Measurements from ENCODE around the gene PRR7. TPM values are rescaled to one million over a fixed set of nuclear protein-coding genes. Genes with fewer than 3 reads are reported as not detected.

The PRR7 gene
- total RNA-seq, 4 donors from 2014 or later, result 1.4 to 4.7 (median 4.2) TPM

DNA sequence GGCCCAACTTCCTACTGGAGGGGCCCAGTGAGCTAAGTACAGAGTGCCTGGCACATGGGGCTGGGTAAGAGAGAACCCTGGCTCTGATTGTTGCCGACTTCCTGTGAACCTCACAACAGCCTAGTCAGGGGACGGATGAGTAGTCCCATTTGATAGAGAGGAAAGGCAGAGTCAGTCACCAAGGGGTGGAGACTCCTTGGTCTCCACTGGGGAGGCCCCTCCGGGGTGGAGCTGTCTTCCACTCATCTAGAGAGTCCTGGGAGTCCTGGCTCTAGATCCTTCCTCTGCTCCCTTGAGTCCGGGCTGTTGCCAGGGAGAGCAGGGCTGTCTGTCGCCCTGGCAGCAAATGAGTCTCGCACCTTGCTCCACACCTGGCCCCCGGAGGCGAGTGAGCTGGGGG is 12.2 kb upstream of the PRR7 start:
- no peak overlapping the region for H3K27ac ChIP-seq
- no peaks in the 10 kb centered on the region for H3K9me3 ChIP-seq
- no peaks in the 10 kb centered on the region for H3K27me3 ChIP-seq
- no peak overlapping the region for H3K4me3 ChIP-seq (replicated peaks in 1 of 3)
- intact Hi-C loops (cut with DNase I), result no loop called here
- TF ChIP-seq, protein P1, sequence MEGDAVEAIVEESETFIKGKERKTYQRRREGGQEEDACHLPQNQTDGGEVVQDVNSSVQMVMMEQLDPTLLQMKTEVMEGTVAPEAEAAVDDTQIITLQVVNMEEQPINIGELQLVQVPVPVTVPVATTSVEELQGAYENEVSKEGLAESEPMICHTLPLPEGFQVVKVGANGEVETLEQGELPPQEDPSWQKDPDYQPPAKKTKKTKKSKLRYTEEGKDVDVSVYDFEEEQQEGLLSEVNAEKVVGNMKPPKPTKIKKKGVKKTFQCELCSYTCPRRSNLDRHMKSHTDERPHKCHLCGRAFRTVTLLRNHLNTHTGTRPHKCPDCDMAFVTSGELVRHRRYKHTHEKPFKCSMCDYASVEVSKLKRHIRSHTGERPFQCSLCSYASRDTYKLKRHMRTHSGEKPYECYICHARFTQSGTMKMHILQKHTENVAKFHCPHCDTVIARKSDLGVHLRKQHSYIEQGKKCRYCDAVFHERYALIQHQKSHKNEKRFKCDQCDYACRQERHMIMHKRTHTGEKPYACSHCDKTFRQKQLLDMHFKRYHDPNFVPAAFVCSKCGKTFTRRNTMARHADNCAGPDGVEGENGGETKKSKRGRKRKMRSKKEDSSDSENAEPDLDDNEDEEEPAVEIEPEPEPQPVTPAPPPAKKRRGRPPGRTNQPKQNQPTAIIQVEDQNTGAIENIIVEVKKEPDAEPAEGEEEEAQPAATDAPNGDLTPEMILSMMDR (IDR thresholded peaks at IDR 0.05), result no peak
- no peak for TF ChIP-seq POLR2A (IDR thresholded peaks at IDR 0.05)
- no peaks in the 10 kb centered on the region for H3K4me1 ChIP-seq
- peaks cover 46 to 55% of the 10 kb centered on the region in 2 donors for H3K36me3 ChIP-seq
- 91 to 95% methylated on average over 3 to 8 of the region's 8 CpGs for WGBS, 2 donors
- DNase-seq, result no peak

DNA sequence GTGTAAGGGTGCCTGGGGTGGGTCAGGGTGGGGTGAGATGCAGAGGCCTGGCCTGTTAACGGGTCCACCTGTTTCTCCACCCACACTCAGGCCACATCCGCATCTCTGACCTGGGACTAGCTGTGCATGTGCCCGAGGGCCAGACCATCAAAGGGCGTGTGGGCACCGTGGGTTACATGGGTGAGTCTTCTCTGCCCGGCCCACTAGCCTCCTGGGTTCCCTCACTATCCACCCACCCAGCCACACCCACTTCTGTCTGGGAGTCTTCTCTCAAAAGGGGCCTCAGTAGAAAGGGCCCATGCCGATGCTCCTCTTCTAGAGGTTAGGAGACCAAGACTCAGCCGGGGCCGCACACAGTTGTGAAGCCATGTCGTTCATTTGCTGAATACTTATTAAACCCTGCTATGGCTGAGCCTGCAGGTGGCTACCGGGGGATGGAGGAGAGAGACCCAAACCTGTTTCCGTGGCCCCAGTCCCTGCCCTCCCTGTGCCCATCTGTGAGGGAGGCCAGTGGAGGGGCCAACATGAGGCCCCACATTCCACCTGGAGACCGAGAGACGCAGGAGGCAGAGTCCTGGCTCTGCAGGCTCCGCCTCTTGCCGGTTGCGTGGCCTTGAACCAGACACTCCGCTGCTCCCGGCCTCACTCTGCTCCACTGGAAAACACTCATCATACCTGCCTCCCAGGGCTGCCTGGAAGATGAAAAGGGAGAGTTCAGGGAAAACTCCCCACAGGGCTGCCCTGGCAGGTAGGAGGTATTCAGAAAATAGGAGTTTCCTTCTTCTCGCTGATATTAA is 11.5 kb upstream of the PRR7 start:
- Histone ChIP-seq H3K9me3 (no peaks in the 10 kb centered on the region), H3K27ac (no peak overlapping the region), H3K36me3 (peaks cover 46 to 55% of the 10 kb centered on the region in 2 donors), H3K27me3 (no peaks in the 10 kb centered on the region), H3K4me3 (replicated peaks in 1 of 3) (no peak overlapping the region), H3K4me1 (no peaks in the 10 kb centered on the region)
- intact Hi-C loops (cut with DNase I), result no loop called here
- TF ChIP-seq, protein P1 (IDR thresholded peaks at IDR 0.05), result no peak
- no peak for TF ChIP-seq POLR2A (IDR thresholded peaks at IDR 0.05)
- 93 to 95% methylated on average over 12 to 19 of the region's 20 CpGs for WGBS, 2 donors
- DNase-seq, result no peak

DNA sequence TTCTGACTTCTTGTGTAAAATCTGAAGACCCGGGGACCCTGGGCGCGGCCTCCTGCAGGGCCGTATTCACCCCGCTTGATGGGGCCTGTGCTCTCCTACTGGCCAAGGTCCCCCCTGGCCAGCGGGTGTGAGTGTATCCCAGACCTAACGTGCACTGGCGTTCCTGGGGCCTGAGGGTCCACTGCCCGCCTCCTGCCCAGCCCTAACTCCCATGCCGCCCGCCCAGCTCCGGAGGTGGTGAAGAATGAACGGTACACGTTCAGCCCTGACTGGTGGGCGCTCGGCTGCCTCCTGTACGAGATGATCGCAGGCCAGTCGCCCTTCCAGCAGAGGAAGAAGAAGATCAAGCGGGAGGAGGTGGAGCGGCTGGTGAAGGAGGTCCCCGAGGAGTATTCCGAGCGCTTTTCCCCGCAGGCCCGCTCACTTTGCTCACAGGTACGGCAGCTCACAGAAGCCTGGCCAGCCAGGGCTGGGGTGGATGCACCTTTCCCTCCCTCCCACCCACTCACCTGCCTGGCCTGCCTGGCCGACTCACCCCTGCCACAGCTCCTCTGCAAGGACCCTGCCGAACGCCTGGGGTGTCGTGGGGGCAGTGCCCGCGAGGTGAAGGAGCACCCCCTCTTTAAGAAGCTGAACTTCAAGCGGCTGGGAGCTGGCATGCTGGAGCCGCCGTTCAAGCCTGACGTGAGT is 10.6 kb upstream of the PRR7 start:
- H3K27ac ChIP-seq, result no peak overlapping the region
- no peaks in the 10 kb centered on the region for H3K27me3 ChIP-seq
- 94% methylated on average over 35 of the region's 37 CpGs for WGBS, 2 donors
- DNase-seq, result no peak
- intact Hi-C loops (cut with DNase I), result no loop called here
- TF ChIP-seq, protein P1 (IDR thresholded peaks at IDR 0.05), result no peak
- no peak for TF ChIP-seq POLR2A (IDR thresholded peaks at IDR 0.05)
- no peaks in the 10 kb centered on the region for H3K4me1 ChIP-seq
- H3K36me3 ChIP-seq, result peaks cover 46 to 55% of the 10 kb centered on the region in 2 donors
- H3K9me3 ChIP-seq, result no peaks in the 10 kb centered on the region
- H3K4me3 ChIP-seq (replicated peaks in 1 of 3), result no peak overlapping the region

DNA sequence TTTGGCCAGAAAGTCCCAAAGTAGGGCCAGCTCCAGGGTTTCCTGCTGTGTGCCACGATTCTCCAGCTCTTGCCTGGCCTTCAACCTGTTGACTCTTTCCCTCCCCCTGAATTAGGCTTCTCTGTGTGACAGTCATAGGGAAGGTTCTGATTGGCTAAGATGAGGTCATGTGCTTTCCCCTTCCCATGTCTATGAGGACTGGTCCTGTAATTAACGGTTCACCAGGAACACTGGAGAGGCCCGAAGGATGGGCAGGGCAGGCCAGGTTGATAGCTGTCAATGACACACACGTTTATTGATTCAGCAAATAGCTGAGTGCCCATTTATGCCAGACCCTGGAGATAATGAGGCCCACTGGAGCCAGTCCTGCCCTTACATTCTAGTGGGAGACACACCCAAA is 9.0 kb upstream of the PRR7 start:
- intact Hi-C loops (cut with DNase I), result no loop called here
- no peak for DNase-seq
- TF ChIP-seq, protein P1 (IDR thresholded peaks at IDR 0.05), result no peak
- no peak for TF ChIP-seq POLR2A (IDR thresholded peaks at IDR 0.05)
- no peak overlapping the region for H3K27ac ChIP-seq
- 69 to 77% methylated on average over 4 of the region's 4 CpGs for WGBS, 2 donors
- no peaks in the 10 kb centered on the region for H3K4me1 ChIP-seq
- no peak overlapping the region for H3K4me3 ChIP-seq (replicated peaks in 1 of 3)
- H3K27me3 ChIP-seq, result no peaks in the 10 kb centered on the region
- H3K9me3 ChIP-seq, result no peaks in the 10 kb centered on the region
- peaks cover 43 to 49% of the 10 kb centered on the region in 2 donors for H3K36me3 ChIP-seq

DNA sequence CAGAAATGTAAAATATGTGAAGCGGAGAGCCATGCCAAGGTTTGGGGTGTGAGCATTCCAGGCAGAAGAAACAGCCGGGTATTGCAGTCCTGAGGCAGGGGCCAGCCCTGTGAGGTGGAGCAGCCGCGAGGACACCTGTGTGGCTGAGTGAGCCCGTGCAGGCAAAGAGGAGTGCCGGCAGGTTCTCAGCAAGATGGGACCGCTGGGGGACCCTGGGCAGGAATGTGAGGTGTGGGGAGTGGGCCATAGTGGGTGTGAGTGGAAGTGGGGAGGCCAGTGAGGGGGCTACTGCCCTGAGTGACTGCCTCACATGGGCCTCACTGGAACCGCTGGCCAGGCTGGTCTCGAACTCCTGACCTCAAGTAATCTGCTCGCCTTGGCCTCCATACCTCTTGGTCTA is 8.1 kb upstream of the PRR7 start:
- Histone ChIP-seq H3K27ac (no peak overlapping the region), H3K36me3 (peaks cover 35 to 41% of the 10 kb centered on the region in 2 donors), H3K27me3 (no peaks in the 10 kb centered on the region), H3K4me3 (replicated peaks in 1 of 3) (no peak overlapping the region), H3K4me1 (no peaks in the 10 kb centered on the region), H3K9me3 (no peaks in the 10 kb centered on the region)
- intact Hi-C loops (cut with DNase I), result no loop called here
- TF ChIP-seq, protein P1 (IDR thresholded peaks at IDR 0.05), result no peak
- no peak for TF ChIP-seq POLR2A (IDR thresholded peaks at IDR 0.05)
- no peak for DNase-seq
- WGBS, 2 donors, result 88 to 90% methylated on average over 10 of the region's 10 CpGs

All from thyroid gland (tissue), 4 donors.